ENCODE measurements around the gene OLFML2A.

GRCh38 chr9:124788542-124789217, 11.7 kb downstream of the OLFML2A start:
- TF ChIP-seq GATA2 (IDR thresholded peaks at IDR 0.05; ENCODE audit: low read depth, low read length) (no peak), GATA3 (IDR thresholded peaks at IDR 0.05; ENCODE audit: low read depth, low read length) (no peak)
